ENCODE measurements around the gene CFAP54. TPM values are rescaled to one million over a fixed set of nuclear protein-coding genes. Genes with fewer than 3 reads are reported as not detected.

CFAP54 gene
- polyA plus RNA-seq, 3 donors, result not detected

GRCh38 chr12:96879301-96879700 lies 389.9 kb downstream of the CFAP54 start:
- no peaks in the 10 kb centered on the region for H3K4me1 Mint-ChIP-seq
- Histone ChIP-seq H3K9me3 (replicated peaks in 1 of 2; ENCODE audit: control insufficient read depth in 1 of 2, insufficient read depth in 1 of 2, low read length in 2 of 2) (no peaks in the 10 kb centered on the region), H3K79me2 (ENCODE audit: insufficient read depth, low read length) (no peaks in the 10 kb centered on the region), H2AFZ (ENCODE audit: insufficient read depth, low read depth, low read length, poor library complexity, severe bottlenecking) (no peak overlapping the region), H3K4me1 (ENCODE audit: control insufficient read depth in 1 of 2, insufficient read depth in 2 of 2, low read length in 2 of 2) (no peaks in the 10 kb centered on the region), H3K4me2 (replicated peaks; ENCODE audit: extremely low read depth, low read length, poor library complexity, severe bottlenecking) (no peak overlapping the region), H3K9ac (ENCODE audit: insufficient read depth, low read length, poor library complexity, severe bottlenecking) (no peak overlapping the region), H3K27ac (ENCODE audit: low read depth in 1 of 2, low read length in 2 of 2) (no peak overlapping the region), H3K4me3 (replicated peaks in 1 of 3; ENCODE audit: low read depth in 2 of 3, low read length in 3 of 3) (no peak overlapping the region), H3K27me3 (ENCODE audit: control insufficient read depth in 2 of 2, insufficient read depth in 2 of 2, low read length in 2 of 2) (no peaks in the 10 kb centered on the region), H3K36me3 (replicated peaks in 1 of 2; ENCODE audit: control insufficient read depth in 1 of 2, insufficient read depth in 2 of 2, low read length in 2 of 2) (no peaks in the 10 kb centered on the region), H4K20me1 (ENCODE audit: insufficient read depth, low read length) (no peaks in the 10 kb centered on the region)
- H3K9me3 Mint-ChIP-seq, result peaks cover 0 to 4% (median 0%) of the 10 kb centered on the region in 7 donors
- no peak for TF ChIP-seq CTCF (IDR thresholded peaks at IDR 0.05)
- intact Hi-C loops (cut with micrococcal nuclease), result no loop called here
- H3K36me3 Mint-ChIP-seq, result no peaks in the 10 kb centered on the region
- no peak overlapping the region for H3K4me3 Mint-ChIP-seq
- H3K27me3 Mint-ChIP-seq (ENCODE audit: low read depth in 3 of 3), result peaks cover 2 to 5% (median 2%) of the 10 kb centered on the region in 3 donors
- WGBS (ENCODE audit: insufficient coverage), result 76% methylated on average over 3 of the region's 4 CpGs
- no peak for DNase-seq
- no peak overlapping the region for H3K27ac Mint-ChIP-seq

DNA sequence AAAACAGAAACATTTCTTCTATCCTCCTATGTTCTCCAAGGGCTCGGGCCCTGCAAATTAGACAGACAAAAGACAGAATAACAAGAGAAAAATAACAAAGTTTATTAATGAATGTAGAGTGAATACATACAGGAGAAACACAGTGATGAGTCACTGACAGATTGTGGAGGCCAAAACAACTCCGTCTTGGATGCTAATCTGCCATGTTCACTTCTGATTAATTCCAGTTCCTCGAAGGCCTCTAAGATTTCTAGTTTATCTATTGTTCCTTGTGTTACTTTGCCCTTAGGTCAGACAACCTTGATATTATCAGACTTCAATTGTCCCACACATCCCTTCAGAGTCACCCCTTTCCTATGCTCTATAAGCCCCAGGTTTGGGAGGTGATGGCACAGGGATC lies 390.8 kb downstream of the CFAP54 start:
- Histone ChIP-seq H3K4me3 (replicated peaks in 1 of 3; ENCODE audit: low read depth in 2 of 3, low read length in 3 of 3) (no peak overlapping the region), H3K27me3 (ENCODE audit: control insufficient read depth in 2 of 2, insufficient read depth in 2 of 2, low read length in 2 of 2) (no peaks in the 10 kb centered on the region), H3K79me2 (ENCODE audit: insufficient read depth, low read length) (no peaks in the 10 kb centered on the region), H3K4me1 (ENCODE audit: control insufficient read depth in 1 of 2, insufficient read depth in 2 of 2, low read length in 2 of 2) (no peaks in the 10 kb centered on the region), H3K9ac (ENCODE audit: insufficient read depth, low read length, poor library complexity, severe bottlenecking) (no peak overlapping the region), H3K4me2 (replicated peaks; ENCODE audit: extremely low read depth, low read length, poor library complexity, severe bottlenecking) (no peak overlapping the region), H4K20me1 (ENCODE audit: insufficient read depth, low read length) (no peaks in the 10 kb centered on the region), H3K9me3 (replicated peaks in 1 of 2; ENCODE audit: control insufficient read depth in 1 of 2, insufficient read depth in 1 of 2, low read length in 2 of 2) (no peaks in the 10 kb centered on the region), H3K27ac (ENCODE audit: low read depth in 1 of 2, low read length in 2 of 2) (no peak overlapping the region), H2AFZ (ENCODE audit: insufficient read depth, low read depth, low read length, poor library complexity, severe bottlenecking) (no peak overlapping the region), H3K36me3 (replicated peaks in 1 of 2; ENCODE audit: control insufficient read depth in 1 of 2, insufficient read depth in 2 of 2, low read length in 2 of 2) (no peaks in the 10 kb centered on the region)
- Mint-ChIP-seq H3K27ac (peak overlapping the region in 1 of 7 donors; percentile 28), H3K4me3 (no peak overlapping the region), H3K4me1 (no peaks in the 10 kb centered on the region), H3K9me3 (peaks cover 0 to 4% (median 0%) of the 10 kb centered on the region in 7 donors), H3K36me3 (no peaks in the 10 kb centered on the region), H3K27me3 (ENCODE audit: low read depth in 3 of 3) (peaks cover 2 to 5% (median 4%) of the 10 kb centered on the region in 3 donors)
- intact Hi-C loops (cut with micrococcal nuclease), result no loop called here
- no peak for DNase-seq
- TF ChIP-seq CTCF (IDR thresholded peaks at IDR 0.05), result no peak
- 100% methylated on average over 1 of the region's 3 CpGs for WGBS (ENCODE audit: insufficient coverage)

Data from CD14-positive monocyte (primary cell).